ENCODE results near the gene UNC13C.

DNA sequence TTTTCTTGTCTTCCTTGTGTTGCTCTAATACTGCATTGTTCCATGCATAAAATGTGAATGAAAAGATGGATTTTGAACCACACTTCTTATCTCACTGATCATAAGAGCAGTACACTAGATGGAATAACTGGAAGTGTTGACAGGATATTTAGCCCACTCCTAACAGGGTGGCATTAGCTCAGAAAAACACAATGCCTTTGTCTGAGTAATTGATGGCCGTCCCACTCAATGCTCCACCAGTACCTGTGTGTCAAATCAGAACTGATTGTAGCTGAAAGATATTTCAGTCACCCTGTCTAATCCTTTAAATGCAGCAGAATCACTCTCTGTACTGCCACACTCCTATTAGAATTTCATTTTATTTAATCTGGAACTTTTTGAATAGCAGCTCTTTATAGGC lies 526.5 kb downstream of the UNC13C start:
- TF ChIP-seq TAF1 (IDR thresholded peaks at IDR 0.05; ENCODE audit: borderline replicate concordance, low read depth, low read length) (no peak), POLR2A (IDR thresholded peaks at IDR 0.05; ENCODE audit: low read depth, low read length) (no peak)

Data from GM12892 (cell line).